H1 (cell line): ENCODE results near the gene LPAR2. TPM values are rescaled to one million over a fixed set of nuclear protein-coding genes. Genes with fewer than 3 reads are reported as not detected.

Source experiments
- CTCF ChIA-PET: fragments of 300-600 bp; sonication (Branson Sonifier 250); formaldehyde crosslinking; loops from one replicate; lab custom pipeline; 2021; ENCODE audit not compliant: partially characterized antibody; lab: Charles Lee
- POLR2A ChIA-PET: fragments of 300-600 bp; sonication (Branson Sonifier 250); formaldehyde crosslinking; loops from one replicate; lab custom pipeline; 2021; ENCODE audit warnings: inconsistent platforms; ENCODE audit not compliant: partially characterized antibody; lab: Charles Lee
- DNase-seq, 2 experiments: peaks; one replicate each; pipeline versions ENCODE4 v3.0.0 to v3.0.0-alpha.2; 2010 to 2022; ENCODE audit warnings: low spot score in 2 of 2, low read depth in 1 of 2, mixed read lengths in 1 of 2
- FAIRE-seq: peaks from 2 replicates; lab custom pipeline; 2011; peaks lifted over from hg19 to GRCh38; lab: Jason Lieb, UNC
- H2AFZ ChIP-seq: 2 replicates; pipeline ENCODE4 v1.8.1; 2012; ENCODE audit warnings: low read length, inconsistent platforms
- H2AK5ac ChIP-seq: 2 replicates; pipeline ENCODE4 v1.6.1; 2013; ENCODE audit warnings: low read depth, low read length
- H2BK120ac ChIP-seq: replicated peaks from 2 replicates; pipeline ENCODE3; 2013; ENCODE audit warnings: low read depth, low read length, inconsistent platforms
- H2BK12ac ChIP-seq: 2 replicates; pipeline ENCODE4 v1.6.1; 2013; ENCODE audit warnings: low read depth, low read length
- H2BK15ac ChIP-seq: 2 replicates; pipeline ENCODE4 v1.6.1; 2013; ENCODE audit warnings: low read length
- H2BK20ac ChIP-seq: 2 replicates; pipeline ENCODE4 v1.6.1; 2013; ENCODE audit warnings: low read length
- H2BK5ac ChIP-seq: 2 replicates; pipeline ENCODE4 v1.6.1; 2013; ENCODE audit warnings: low read depth, low read length
- H3K14ac ChIP-seq: 2 replicates; pipeline ENCODE4 v1.6.1; 2013; ENCODE audit warnings: inconsistent platforms; ENCODE audit not compliant: insufficient read length
- H3K18ac ChIP-seq: 2 replicates; pipeline ENCODE4 v1.6.1; 2013; ENCODE audit warnings: low read length; ENCODE audit errors: extremely low read depth
- H3K23ac ChIP-seq: 2 replicates; pipeline ENCODE4 v1.6.1; 2013; ENCODE audit warnings: inconsistent platforms; ENCODE audit not compliant: insufficient read length
- H3K23me2 ChIP-seq: 2 replicates; pipeline ENCODE4 v1.6.1; 2013; ENCODE audit warnings: low read depth, low read length
- H3K27ac ChIP-seq: 2 replicates; pipeline ENCODE4 v1.6.1; 2011; ENCODE audit warnings: low read depth, low read length, inconsistent platforms
- H3K27me3 ChIP-seq, 4 experiments: replicated peaks in 1 of 4; 1 replicate in 1 of 4; 2 replicates in 3 of 4; pipeline versions ENCODE4 v1.6.1 to v1.8.1; 2011 to 2013; ENCODE audit warnings: low read length in 3 of 4, mild to moderate bottlenecking in 3 of 4, inconsistent platforms in 2 of 4, mixed read lengths in 2 of 4, moderate library complexity in 1 of 4; ENCODE audit not compliant: control insufficient read depth in 3 of 4, insufficient read depth in 3 of 4; ENCODE audit errors: extremely low read depth in 1 of 4
- H3K36me3 ChIP-seq, 4 experiments: 2 replicates each; pipeline versions ENCODE4 v1.6.1 to v1.8.1; 2011 to 2013; ENCODE audit warnings: mild to moderate bottlenecking in 4 of 4, low read length in 3 of 4, moderate library complexity in 2 of 4, control low read depth in 1 of 4, inconsistent platforms in 1 of 4; ENCODE audit not compliant: insufficient read depth in 4 of 4, control insufficient read depth in 2 of 4
- H3K4ac ChIP-seq: replicated peaks from 2 replicates; pipeline ENCODE3; 2013; ENCODE audit warnings: low read length, low read depth, mixed read lengths, inconsistent platforms; ENCODE audit not compliant: insufficient read length
- H3K4me1 ChIP-seq, 4 experiments: replicated peaks in 1 of 4; 1 replicate in 1 of 4; 2 replicates in 3 of 4; pipeline versions ENCODE4 v1.6.1 to v1.8.1; 2011 to 2013; ENCODE audit warnings: low read length in 3 of 4, inconsistent platforms in 2 of 4, mixed read lengths in 1 of 4; ENCODE audit not compliant: insufficient read depth in 4 of 4, control insufficient read depth in 3 of 4
- H3K4me2 ChIP-seq, 2 experiments: 2 replicates each; pipeline versions ENCODE4 v1.6.1 to v1.8.1; 2011 to 2013; ENCODE audit warnings: low read depth in 2 of 2, low read length in 2 of 2, control low read depth in 1 of 2, inconsistent platforms in 1 of 2, mild to moderate bottlenecking in 1 of 2; ENCODE audit not compliant: insufficient read depth in 1 of 2
- H3K4me3 ChIP-seq, 4 experiments: fragments of 200-600, 300-600 bp in 1 of 4; sonication (generic), shearing (Covaris generic), sonication (Bioruptor Twin) in 1 of 4; 2 replicates each; pipeline versions ENCODE4 v1.5.1 to v1.8.1; 2011 to 2016; ENCODE audit warnings: low read length in 4 of 4, low read depth in 3 of 4, control low read depth in 2 of 4, inconsistent platforms in 2 of 4, mild to moderate bottlenecking in 2 of 4, mixed read lengths in 1 of 4, moderate library complexity in 1 of 4; ENCODE audit not compliant: insufficient read depth in 2 of 4; ENCODE audit errors: extremely low read depth in 1 of 4
- H3K56ac ChIP-seq: replicated peaks from 2 replicates; pipeline ENCODE3; 2013; ENCODE audit warnings: low read depth, mild to moderate bottlenecking, mixed read lengths, low read length, inconsistent platforms; ENCODE audit not compliant: insufficient read length
- H3K79me1 ChIP-seq: 2 replicates; pipeline ENCODE4 v1.6.1; 2013; ENCODE audit warnings: low read depth, low read length, control low read depth
- H3K79me2 ChIP-seq, 2 experiments: 2 replicates each; pipeline versions ENCODE4 v1.6.1 to v1.8.1; 2012 to 2013; ENCODE audit warnings: low read length in 2 of 2, mild to moderate bottlenecking in 2 of 2, inconsistent platforms in 1 of 2; ENCODE audit not compliant: insufficient read depth in 2 of 2, control insufficient read depth in 1 of 2
- H3K9ac ChIP-seq, 4 experiments: replicated peaks in 1 of 4; 1 replicate in 1 of 4; 2 replicates in 3 of 4; pipeline versions ENCODE4 v1.6.1 to v1.8.1; 2011 to 2013; ENCODE audit warnings: low read depth in 3 of 4, low read length in 3 of 4, control low read depth in 2 of 4, mild to moderate bottlenecking in 2 of 4, moderate library complexity in 2 of 4, inconsistent platforms in 1 of 4; ENCODE audit errors: extremely low read depth in 1 of 4
- H3K9me3 ChIP-seq, 2 experiments: 2 replicates each; pipeline versions ENCODE4 v1.6.1 to v1.8.1; 2012 to 2013; ENCODE audit warnings: mild to moderate bottlenecking in 2 of 2, moderate library complexity in 2 of 2, control low read depth in 1 of 2, inconsistent platforms in 1 of 2, low read depth in 1 of 2, low read length in 1 of 2, mixed read lengths in 1 of 2; ENCODE audit not compliant: insufficient read depth in 2 of 2
- H4K20me1 ChIP-seq, 2 experiments: replicated peaks in 1 of 2; 2 replicates each; pipeline versions ENCODE3 to v1.8.1; 2011 to 2013; ENCODE audit warnings: inconsistent platforms in 2 of 2, low read length in 2 of 2, mild to moderate bottlenecking in 1 of 2; ENCODE audit not compliant: insufficient read depth in 2 of 2, control insufficient read depth in 1 of 2
- H4K5ac ChIP-seq: 2 replicates; pipeline ENCODE4 v1.6.1; 2013; ENCODE audit warnings: low read length, low read depth, mixed read lengths, inconsistent platforms; ENCODE audit not compliant: insufficient read length
- H4K8ac ChIP-seq: 2 replicates; pipeline ENCODE4 v1.8.0; 2013; ENCODE audit warnings: mild to moderate bottlenecking, moderate library complexity, low read length, inconsistent platforms; ENCODE audit not compliant: insufficient read depth; ENCODE audit errors: extremely low read depth
- H4K91ac ChIP-seq: replicated peaks from 2 replicates; pipeline ENCODE3; 2013; ENCODE audit warnings: low read length, mixed read lengths, inconsistent platforms; ENCODE audit not compliant: insufficient read length
- ASH2L ChIP-seq: fragments of 200-600, 300-600 bp; sonication (generic); IDR thresholded peaks from one replicate; pipeline ENCODE4 v1.7.1; 2017; ENCODE audit warnings: low read length
- BACH1 ChIP-seq: IDR thresholded peaks from 2 replicates; pipeline ENCODE4 v1.6.1; 2012; ENCODE audit warnings: low read length, improper control_type of control experiment
- BRCA1 ChIP-seq: IDR thresholded peaks from 2 replicates; pipeline ENCODE4 v1.6.1; 2012; ENCODE audit warnings: low read depth, low read length, improper control_type of control experiment
- CEBPB ChIP-seq: IDR thresholded peaks from 2 replicates; pipeline ENCODE4 v1.6.1; 2012; ENCODE audit warnings: low read depth, low read length
- CHD1 ChIP-seq: IDR thresholded peaks from 2 replicates; pipeline ENCODE4 v1.6.1; 2012; ENCODE audit warnings: low read depth, low read length, improper control_type of control experiment
- EP300 ChIP-seq, 2 experiments: IDR thresholded peaks; 1 replicate in 1 of 2; 2 replicates in 1 of 2; pipeline ENCODE4 v1.6.1; 2011 to 2012; ENCODE audit warnings: low read depth in 2 of 2, low read length in 2 of 2, mild to moderate bottlenecking in 2 of 2, borderline replicate concordance in 1 of 2, inconsistent platforms in 1 of 2, moderate library complexity in 1 of 2
- NRF1 ChIP-seq: IDR thresholded peaks from 2 replicates; pipeline ENCODE4 v1.6.1; 2011; ENCODE audit warnings: mild to moderate bottlenecking, low read depth, low read length, improper control_type of control experiment
- PHF8 ChIP-seq: fragments of 200-600 bp; sonication (generic); conservative IDR thresholded peaks from 2 replicates; pipeline ENCODE4 v1.7.1; 2012; ENCODE audit warnings: low read depth, mild to moderate bottlenecking, inconsistent platforms, low read length, moderate library complexity
- POLR2A ChIP-seq, 2 experiments: IDR thresholded peaks; 1 replicate in 1 of 2; 2 replicates in 1 of 2; pipeline ENCODE4 v1.6.1; 2011; ENCODE audit warnings: low read depth in 2 of 2, low read length in 2 of 2, mild to moderate bottlenecking in 2 of 2; ENCODE audit errors: control extremely low read depth in 1 of 2
- POLR2AphosphoS5 ChIP-seq: IDR thresholded peaks from 2 replicates; pipeline ENCODE4 v1.6.1; 2011; ENCODE audit warnings: low read depth, low read length
- POU5F1 ChIP-seq: IDR thresholded peaks from 2 replicates; pipeline ENCODE4 v1.6.1; 2011; ENCODE audit warnings: low read depth, mild to moderate bottlenecking, low read length, moderate library complexity
- RAD21 ChIP-seq, 2 experiments: IDR thresholded peaks in 1 of 2; conservative IDR thresholded peaks in 1 of 2; 2 replicates each; pipeline ENCODE4 v1.6.1; 2011; ENCODE audit warnings: low read depth in 2 of 2, low read length in 2 of 2, improper control_type of control experiment in 1 of 2, inconsistent platforms in 1 of 2, mild to moderate bottlenecking in 1 of 2, moderate library complexity in 1 of 2
- RBBP5 ChIP-seq: IDR thresholded peaks from 2 replicates; pipeline ENCODE4 v1.7.1; 2012; ENCODE audit warnings: low read depth, mild to moderate bottlenecking, inconsistent platforms, low read length, moderate library complexity, borderline replicate concordance
- TEAD4 ChIP-seq: IDR thresholded peaks from 2 replicates; pipeline ENCODE4 v1.6.1; 2012; ENCODE audit warnings: low read depth, low read length, inconsistent platforms, mixed read lengths
- WGBS, 2 experiments: shearing (Covaris generic) in 1 of 2; methylation state at CpG; one replicate each; pipeline versions ENCODE4 v1.1.6 to v1.1.7; 2013 to 2015; ENCODE audit warnings: low lambda C conversion rate in 2 of 2, mixed read lengths in 2 of 2, inconsistent platforms in 1 of 2, low coverage in 1 of 2, missing lambda C conversion rate in 1 of 2; ENCODE audit not compliant: insufficient replicate concordance in 2 of 2, insufficient coverage in 1 of 2, insufficient read length in 1 of 2; ENCODE audit errors: extremely low coverage in 1 of 2, missing lambda C conversion rate in 1 of 2; 5-methylcytosine and 5-hydroxymethylcytosine counted together
- polyA plus RNA-seq, 7 experiments: library from polyadenylated mRNA; depleted of rRNA in 3 of 7; stranded (reverse) in 5 of 7; unstranded in 2 of 7; fragments of >200 nt in 5 of 7; fragments of 200-250 nt in 2 of 7; gene quantifications; 1 replicate in 5 of 7; 2 replicates in 1 of 7; 4 replicates in 1 of 7; pipeline versions ENCODE4 v1.2.1 to v1.2.3, GENCODE V29; 2011 to 2013; ENCODE audit warnings: missing spikeins in 2 of 7, mixed read lengths in 2 of 7
- total RNA-seq: library from RNA; stranded (reverse); fragmentation: NEBNext Ultra II Directional; extraction: Animal tissue kit (Norgen Biotek cat#: 25700); gene quantifications from 2 replicates; pipeline ENCODE4 v1.2.1, GENCODE V29; 2021

LPAR2 gene
- total and polyA plus RNA-seq, 2 of the 8 experiments (the other 6 are each of a cell fraction or from before 2014, with no cell fraction given) = 47.6 to 70.2 TPM

DNA sequence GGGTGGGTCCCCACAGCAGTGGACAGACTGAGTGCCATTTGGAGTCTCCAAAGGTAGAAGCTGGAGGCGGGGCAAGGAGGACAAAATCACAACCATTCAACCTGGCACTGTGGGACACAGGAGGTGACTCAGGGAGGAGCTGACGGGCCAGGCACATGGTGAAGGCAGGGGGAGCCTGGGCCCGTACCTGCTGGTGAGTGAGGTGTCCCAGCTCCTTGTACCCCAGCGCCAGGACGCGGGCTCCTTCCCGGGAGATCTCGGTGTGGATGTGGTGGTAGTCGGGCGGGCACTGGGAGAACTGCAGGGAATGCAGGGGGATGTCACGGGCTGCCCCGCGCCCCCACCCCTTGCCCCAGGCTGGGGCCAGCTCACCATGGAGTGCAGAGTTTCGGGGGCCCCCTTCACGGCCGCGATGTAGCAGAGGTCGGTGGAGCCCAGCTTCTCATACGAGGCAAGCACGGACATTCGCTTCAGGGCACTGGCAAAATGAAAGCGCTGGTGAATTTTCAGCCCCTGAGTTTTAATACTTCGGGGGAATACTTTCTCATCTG is 25.7 kb upstream of the LPAR2 start:
- Histone ChIP-seq H3K36me3 (peaks cover 47 to 93% (median 80%) of the 10 kb centered on the region in 4 experiments), H3K14ac (no peak overlapping the region)
- POLR2A ChIA-PET = interaction anchor here (1.4 to 3.8 kb wide), 5 partner anchors 8 to 20 kb away, joined by 5 to 20 read pairs (median 6); partner anchors contain the start of genes GMIP and ZNF101
- TF ChIP-seq TEAD4 (no peak), NRF1 (no peak), POLR2AphosphoS5 (no peak), BRCA1 (no peak), RAD21 (IDR thresholded peaks at IDR 0.05 in 1 of 2, conservative IDR thresholded peaks at IDR 0.05 in 1 of 2; ENCODE audit: low read depth in 2 of 2, low read length in 2 of 2) (no peak), RBBP5 (no peak), ASH2L (no peak), POU5F1 (no peak), BACH1 (no peak), EP300 (IDR thresholded peaks at IDR 0.05; ENCODE audit: borderline replicate concordance in 1 of 2, low read depth in 2 of 2, low read length in 2 of 2) (no peak), CHD1 (no peak), POLR2A (IDR thresholded peaks at IDR 0.05; ENCODE audit: control extremely low read depth in 1 of 2, low read depth in 2 of 2, low read length in 2 of 2) (no peak), PHF8 (no peak), CEBPB (no peak)

More for the DNA sequence above, 25.7 kb upstream of the LPAR2 start:
- no peak overlapping the region for H2BK5ac ChIP-seq
- WGBS, 2 experiments = 95% methylated on average over 20 of the region's 23 CpGs; no CpG with 5 or more reads in 1 of the 2 experiments
- FAIRE-seq (no peak), DNase-seq (no peak)
- H3K56ac ChIP-seq = no peak overlapping the region
- no peak overlapping the region for H3K18ac ChIP-seq
- H2AK5ac ChIP-seq = no peak overlapping the region
- no peaks in the 10 kb centered on the region for H3K9me3 ChIP-seq
- peaks cover 4 to 26% of the 10 kb centered on the region in 2 experiments for H4K20me1 ChIP-seq
- CTCF ChIA-PET = interaction anchor here (1.0 to 5.7 kb wide), 4 partner anchors 10 to 164 kb away, joined by 3 to 38 read pairs (median 12); partner anchors contain the start of gene GMIP
- H3K79me2 ChIP-seq = no peaks in the 10 kb centered on the region
- no peaks in the 10 kb centered on the region for H3K4me1 ChIP-seq
- H3K79me1 ChIP-seq = peaks cover 2% of the 10 kb centered on the region; the same call in 1 of the 2 replicates
- H4K5ac ChIP-seq = no peak overlapping the region
- no peak overlapping the region for H3K27ac ChIP-seq
- no peak overlapping the region for H4K91ac ChIP-seq
- H2BK20ac ChIP-seq = no peak overlapping the region
- no peak overlapping the region for H3K9ac ChIP-seq
- H2BK15ac ChIP-seq = no peak overlapping the region
- H2BK120ac ChIP-seq = no peak overlapping the region
- no peak overlapping the region for H3K4ac ChIP-seq
- no peak overlapping the region for H2AFZ ChIP-seq
- no peak overlapping the region for H3K23ac ChIP-seq
- H2BK12ac ChIP-seq = no peak overlapping the region
- H4K8ac ChIP-seq = no peak overlapping the region; the same call in 1 of the 2 replicates
- H3K23me2 ChIP-seq = no peaks in the 10 kb centered on the region
- no peaks in the 10 kb centered on the region for H3K27me3 ChIP-seq
- no peak overlapping the region for H3K4me2 ChIP-seq
- no peak overlapping the region for H3K4me3 ChIP-seq
